Measurements from ENCODE around the gene ZNF292.

GRCh38 chr6:87251225-87251624 lies 95.9 kb downstream of the ZNF292 start:
- TF ChIP-seq CTCF (IDR thresholded peaks at IDR 0.05) (no peak), POLR2A (IDR thresholded peaks at IDR 0.05) (no peak), EP300 (IDR thresholded peaks at IDR 0.05; ENCODE audit: low read depth) (no peak), POLR2AphosphoS5 (IDR thresholded peaks at IDR 0.05) (no peak)
